Measurements from ENCODE around the gene PLCB4.

DNA sequence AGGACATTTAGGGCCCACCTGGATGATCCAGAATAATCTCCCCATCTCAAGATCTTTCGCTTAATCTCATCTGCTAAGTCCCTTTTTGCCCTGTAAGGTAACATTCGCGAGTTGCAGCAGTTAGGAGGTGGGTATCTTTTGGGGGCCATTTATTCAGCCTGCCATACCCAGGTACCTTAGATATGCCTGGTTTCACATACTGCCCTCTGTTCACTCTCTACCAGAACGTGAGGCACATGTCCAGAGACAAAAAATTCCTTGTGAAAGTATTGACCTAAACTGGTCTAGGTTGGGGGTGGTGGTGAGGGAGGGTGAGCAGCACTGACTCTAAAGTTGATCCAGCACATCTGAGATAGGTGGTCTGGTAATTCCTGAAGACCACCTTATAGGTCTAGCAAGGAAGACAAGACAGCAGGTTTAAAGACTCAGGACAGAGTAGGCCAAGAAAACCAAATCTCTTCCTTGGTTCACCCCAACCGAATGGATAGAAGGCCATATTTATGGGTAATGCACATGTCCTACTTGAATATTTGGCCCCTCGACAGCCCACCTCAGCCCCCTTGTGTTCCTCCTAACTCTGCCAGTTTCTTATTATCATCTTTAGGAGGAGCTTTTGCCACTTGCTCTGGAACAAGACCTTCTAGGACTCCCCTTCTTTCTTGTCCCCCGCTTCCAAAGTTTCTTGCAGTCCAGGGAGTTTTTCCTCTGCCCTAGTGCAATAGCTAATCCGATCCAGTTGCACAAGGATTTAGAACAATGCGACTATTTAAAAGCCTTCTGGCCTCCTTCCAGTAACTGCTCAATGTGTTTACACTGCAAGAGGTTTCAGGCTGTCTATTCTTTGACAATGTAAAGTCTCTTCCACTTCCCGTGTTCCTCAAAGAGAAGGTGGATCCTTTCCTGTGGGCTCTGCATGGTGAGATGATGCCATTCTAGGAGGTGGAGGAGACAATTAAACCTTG lies 232.5 kb downstream of the PLCB4 start:
- TF ChIP-seq SP3 (tag by site-specific recombination; IDR thresholded peaks at IDR 0.05), result no peak
- no peak for TF ChIP-seq ZBTB7A (tag by site-specific recombination; IDR thresholded peaks at IDR 0.05; ENCODE audit: low read depth)
- TF ChIP-seq CTCF (tag by site-specific recombination; IDR thresholded peaks at IDR 0.05), result no peak
- TF ChIP-seq SP2 (tag by site-specific recombination; IDR thresholded peaks at IDR 0.05), result no peak
- TF ChIP-seq, protein P1, sequence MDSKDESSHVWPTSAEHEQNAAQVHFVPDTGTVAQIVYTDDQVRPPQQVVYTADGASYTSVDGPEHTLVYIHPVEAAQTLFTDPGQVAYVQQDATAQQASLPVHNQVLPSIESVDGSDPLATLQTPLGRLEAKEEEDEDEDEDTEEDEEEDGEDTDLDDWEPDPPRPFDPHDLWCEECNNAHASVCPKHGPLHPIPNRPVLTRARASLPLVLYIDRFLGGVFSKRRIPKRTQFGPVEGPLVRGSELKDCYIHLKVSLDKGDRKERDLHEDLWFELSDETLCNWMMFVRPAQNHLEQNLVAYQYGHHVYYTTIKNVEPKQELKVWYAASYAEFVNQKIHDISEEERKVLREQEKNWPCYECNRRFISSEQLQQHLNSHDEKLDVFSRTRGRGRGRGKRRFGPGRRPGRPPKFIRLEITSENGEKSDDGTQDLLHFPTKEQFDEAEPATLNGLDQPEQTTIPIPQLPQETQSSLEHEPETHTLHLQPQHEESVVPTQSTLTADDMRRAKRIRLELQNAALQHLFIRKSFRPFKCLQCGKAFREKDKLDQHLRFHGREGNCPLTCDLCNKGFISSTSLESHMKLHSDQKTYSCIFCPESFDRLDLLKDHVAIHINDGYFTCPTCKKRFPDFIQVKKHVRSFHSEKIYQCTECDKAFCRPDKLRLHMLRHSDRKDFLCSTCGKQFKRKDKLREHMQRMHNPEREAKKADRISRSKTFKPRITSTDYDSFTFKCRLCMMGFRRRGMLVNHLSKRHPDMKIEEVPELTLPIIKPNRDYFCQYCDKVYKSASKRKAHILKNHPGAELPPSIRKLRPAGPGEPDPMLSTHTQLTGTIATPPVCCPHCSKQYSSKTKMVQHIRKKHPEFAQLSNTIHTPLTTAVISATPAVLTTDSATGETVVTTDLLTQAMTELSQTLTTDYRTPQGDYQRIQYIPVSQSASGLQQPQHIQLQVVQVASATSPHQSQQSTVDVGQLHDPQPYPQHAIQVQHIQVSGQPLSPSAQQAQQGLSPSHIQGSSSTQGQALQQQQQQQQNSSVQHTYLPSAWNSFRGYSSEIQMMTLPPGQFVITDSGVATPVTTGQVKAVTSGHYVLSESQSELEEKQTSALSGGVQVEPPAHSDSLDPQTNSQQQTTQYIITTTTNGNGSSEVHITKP (tag by site-specific recombination; IDR thresholded peaks at IDR 0.05), result no peak
- TF ChIP-seq ZNF473 (tag by site-specific recombination; IDR thresholded peaks at IDR 0.05), result no peak
- TF ChIP-seq ZNF175 (tag by site-specific recombination; IDR thresholded peaks at IDR 0.05), result no peak
- TF ChIP-seq ZNF311 (tag by site-specific recombination; IDR thresholded peaks at IDR 0.05; ENCODE audit: borderline replicate concordance), result no peak
- no peak for TF ChIP-seq ZNF133 (tag by site-specific recombination; IDR thresholded peaks at IDR 0.05)

Data from HEK293 (cell line).